Astrocyte (in vitro differentiated cells and primary cell): Measurements from ENCODE around the gene USP11. TPM values are rescaled to one million over a fixed set of nuclear protein-coding genes. Genes with fewer than 3 reads are reported as not detected.
A peak's percentile ranks its signal among the peaks of the same experiment; 100 is the strongest.

Experiments
- DNase-seq: peaks from one replicate; pipeline ENCODE4 v3.0.0-alpha.2; 2010; ENCODE audit warnings: low read depth
- FAIRE-seq: peaks from 2 replicates; lab custom pipeline; 2011; peaks lifted over from hg19 to GRCh38; lab: Jason Lieb, UNC
- H2AFZ ChIP-seq: 2 replicates; pipeline ENCODE4 v1.6.0; 2012; ENCODE audit warnings: low read depth, low read length, inconsistent platforms
- H3K27ac ChIP-seq: 2 replicates; pipeline ENCODE4 v1.5.1; 2011; ENCODE audit warnings: low read depth, low read length, inconsistent platforms
- H3K27me3 ChIP-seq: 2 replicates; pipeline ENCODE4 v1.6.0; 2011; ENCODE audit warnings: low read length, inconsistent platforms; ENCODE audit not compliant: insufficient read depth
- H3K36me3 ChIP-seq: 2 replicates; pipeline ENCODE4 v1.5.1; 2011; ENCODE audit warnings: low read length, inconsistent platforms; ENCODE audit not compliant: insufficient read depth
- H3K4me1 ChIP-seq: 2 replicates; pipeline ENCODE4 v1.5.1; 2011; ENCODE audit warnings: low read length, inconsistent platforms; ENCODE audit not compliant: insufficient read depth
- H3K4me2 ChIP-seq: 2 replicates; pipeline ENCODE4 v1.6.0; 2012; ENCODE audit warnings: low read length, inconsistent platforms
- H3K4me3 ChIP-seq: 2 replicates; pipeline ENCODE4 v1.5.1; 2011; ENCODE audit warnings: low read depth, mild to moderate bottlenecking, low read length, inconsistent platforms; ENCODE audit not compliant: insufficient read depth
- H3K79me2 ChIP-seq: 2 replicates; pipeline ENCODE4 v1.6.0; 2012; ENCODE audit warnings: mild to moderate bottlenecking, low read length, inconsistent platforms; ENCODE audit not compliant: insufficient read depth
- H3K9ac ChIP-seq: 2 replicates; pipeline ENCODE4 v1.6.0; 2012; ENCODE audit warnings: mild to moderate bottlenecking, low read length, inconsistent platforms
- H3K9me3 ChIP-seq: 2 replicates; pipeline ENCODE4 v1.5.1; 2012; ENCODE audit warnings: low read depth, mild to moderate bottlenecking, low read length, inconsistent platforms; ENCODE audit not compliant: insufficient read depth
- H4K20me1 ChIP-seq: 2 replicates; pipeline ENCODE4 v1.6.0; 2012; ENCODE audit warnings: low read length, inconsistent platforms; ENCODE audit not compliant: insufficient read depth
- H3K27ac Mint-ChIP-seq: one replicate; pipeline ENCODE4 v1.8.0; 2021; ENCODE audit warnings: mild to moderate bottlenecking, mixed read lengths; ENCODE audit not compliant: unreplicated experiment
- H3K27me3 Mint-ChIP-seq: one replicate; pipeline ENCODE4 v1.8.0; 2021; ENCODE audit warnings: low read depth, mixed read lengths; ENCODE audit not compliant: unreplicated experiment
- H3K36me3 Mint-ChIP-seq: one replicate; pipeline ENCODE4 v1.8.0; 2021; ENCODE audit warnings: low read depth, mixed read lengths; ENCODE audit not compliant: unreplicated experiment
- H3K4me1 Mint-ChIP-seq: one replicate; pipeline ENCODE4 v1.8.0; 2021; ENCODE audit warnings: low read depth, mixed read lengths; ENCODE audit not compliant: unreplicated experiment
- H3K4me3 Mint-ChIP-seq: one replicate; pipeline ENCODE4 v1.8.0; 2021; ENCODE audit warnings: mild to moderate bottlenecking, moderate library complexity, mixed read lengths; ENCODE audit not compliant: unreplicated experiment
- H3K9me3 Mint-ChIP-seq: one replicate; pipeline ENCODE4 v1.8.0; 2021; ENCODE audit warnings: mild to moderate bottlenecking, mixed read lengths; ENCODE audit not compliant: unreplicated experiment
- EZH2 ChIP-seq: IDR thresholded peaks from 2 replicates; pipeline ENCODE4 v1.6.1; 2012; ENCODE audit warnings: mild to moderate bottlenecking, low read length, inconsistent platforms; ENCODE audit not compliant: insufficient read depth
- total RNA-seq: library from RNA; stranded (reverse); gene quantifications from 2 replicates; pipeline ENCODE4 v1.2.1, GENCODE V29; 2021
- TF ChIP-seq, protein P1 (sequence below): IDR thresholded peaks from 2 replicates; pipeline ENCODE4 v1.5.1; 2011; ENCODE audit warnings: low read depth, mild to moderate bottlenecking, inconsistent platforms, low read length, moderate library complexity; ENCODE audit not compliant: insufficient read depth

The USP11 gene
- total RNA-seq, 1 donor from 2014 or later, result 75.7 TPM

DNA sequence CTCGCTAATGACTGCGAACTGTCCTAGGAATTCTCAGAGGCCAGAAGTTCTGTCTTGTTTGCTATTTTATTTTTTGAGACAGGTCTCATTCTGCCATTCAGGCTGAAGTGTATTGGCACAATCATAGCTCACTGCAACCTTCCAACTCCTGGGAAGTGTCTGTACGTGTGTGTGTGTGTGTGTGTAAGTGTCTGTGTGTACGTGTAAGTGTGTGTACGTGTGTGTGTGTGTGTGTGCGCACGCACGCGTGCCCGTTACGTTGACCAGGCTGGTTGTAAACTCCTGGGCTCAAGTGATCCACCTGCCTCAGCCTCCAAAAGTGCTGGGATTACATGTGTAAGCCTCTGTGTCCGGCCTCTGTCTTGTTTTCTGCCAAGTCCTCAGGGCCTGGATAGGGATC lies 24.7 kb upstream of the USP11 start:
- H3K27ac ChIP-seq, result no peak overlapping the region
- H2AFZ ChIP-seq, result no peak overlapping the region
- Mint-ChIP-seq H3K27ac (no peak overlapping the region), H3K36me3 (peaks cover 9% of the 10 kb centered on the region), H3K9me3 (no peaks in the 10 kb centered on the region), H3K4me3 (no peak overlapping the region), H3K27me3 (no peaks in the 10 kb centered on the region), H3K4me1 (peaks cover 3% of the 10 kb centered on the region)
- H3K79me2 ChIP-seq, result peaks cover 17% of the 10 kb centered on the region
- H3K4me1 ChIP-seq, result no peaks in the 10 kb centered on the region
- H3K36me3 ChIP-seq, result peaks cover 54% of the 10 kb centered on the region
- FAIRE-seq (peak; percentile 9), DNase-seq (no peak)
- H3K9ac ChIP-seq, result no peak overlapping the region
- no peak for TF ChIP-seq EZH2
- TF ChIP-seq, protein P1, sequence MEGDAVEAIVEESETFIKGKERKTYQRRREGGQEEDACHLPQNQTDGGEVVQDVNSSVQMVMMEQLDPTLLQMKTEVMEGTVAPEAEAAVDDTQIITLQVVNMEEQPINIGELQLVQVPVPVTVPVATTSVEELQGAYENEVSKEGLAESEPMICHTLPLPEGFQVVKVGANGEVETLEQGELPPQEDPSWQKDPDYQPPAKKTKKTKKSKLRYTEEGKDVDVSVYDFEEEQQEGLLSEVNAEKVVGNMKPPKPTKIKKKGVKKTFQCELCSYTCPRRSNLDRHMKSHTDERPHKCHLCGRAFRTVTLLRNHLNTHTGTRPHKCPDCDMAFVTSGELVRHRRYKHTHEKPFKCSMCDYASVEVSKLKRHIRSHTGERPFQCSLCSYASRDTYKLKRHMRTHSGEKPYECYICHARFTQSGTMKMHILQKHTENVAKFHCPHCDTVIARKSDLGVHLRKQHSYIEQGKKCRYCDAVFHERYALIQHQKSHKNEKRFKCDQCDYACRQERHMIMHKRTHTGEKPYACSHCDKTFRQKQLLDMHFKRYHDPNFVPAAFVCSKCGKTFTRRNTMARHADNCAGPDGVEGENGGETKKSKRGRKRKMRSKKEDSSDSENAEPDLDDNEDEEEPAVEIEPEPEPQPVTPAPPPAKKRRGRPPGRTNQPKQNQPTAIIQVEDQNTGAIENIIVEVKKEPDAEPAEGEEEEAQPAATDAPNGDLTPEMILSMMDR, result no peak
- H3K4me3 ChIP-seq, result no peak overlapping the region
- no peak overlapping the region for H3K4me2 ChIP-seq
- H3K9me3 ChIP-seq, result no peaks in the 10 kb centered on the region
- peaks cover 49% of the 10 kb centered on the region for H4K20me1 ChIP-seq
- no peaks in the 10 kb centered on the region for H3K27me3 ChIP-seq

GRCh38 chrX:47209508-47210238 lies 23.1 kb upstream of the USP11 start:
- peaks cover 47% of the 10 kb centered on the region for H4K20me1 ChIP-seq

More at GRCh38 chrX:47209508-47210238, 23.1 kb upstream of the USP11 start:
- no peaks in the 10 kb centered on the region for H3K9me3 ChIP-seq
- Mint-ChIP-seq H3K36me3 (peaks cover 10% of the 10 kb centered on the region), H3K4me3 (no peak overlapping the region), H3K27me3 (no peaks in the 10 kb centered on the region), H3K4me1 (peaks cover 3% of the 10 kb centered on the region), H3K9me3 (no peaks in the 10 kb centered on the region), H3K27ac (no peak overlapping the region)
- no peak overlapping the region for H3K4me2 ChIP-seq
- no peaks in the 10 kb centered on the region for H3K4me1 ChIP-seq
- H3K36me3 ChIP-seq, result peaks cover 47% of the 10 kb centered on the region
- H3K79me2 ChIP-seq, result peaks cover 12% of the 10 kb centered on the region
- no peak for DNase-seq
- no peak overlapping the region for H3K4me3 ChIP-seq
- no peak overlapping the region for H3K9ac ChIP-seq
- no peak for FAIRE-seq
- H2AFZ ChIP-seq, result no peak overlapping the region
- H3K27ac ChIP-seq, result no peak overlapping the region
- H3K27me3 ChIP-seq, result no peaks in the 10 kb centered on the region
- TF ChIP-seq, protein P1, result no peak
- no peak for TF ChIP-seq EZH2
